Activated naive CD8-positive, alpha-beta T cell (primary cell): ENCODE results near the gene SLC17A7.

Source experiments
- H3K27ac Mint-ChIP-seq: one replicate; pipeline ENCODE4 v1.8.0; 2021; ENCODE audit warnings: mixed read lengths
- H3K27me3 Mint-ChIP-seq: one replicate; pipeline ENCODE4 v1.8.0; 2021; ENCODE audit warnings: mixed read lengths
- H3K36me3 Mint-ChIP-seq: one replicate; pipeline ENCODE4 v1.8.0; 2021; ENCODE audit warnings: mixed read lengths
- H3K4me1 Mint-ChIP-seq: one replicate; pipeline ENCODE4 v1.8.0; 2021; ENCODE audit warnings: low read depth, mixed read lengths
- H3K4me3 Mint-ChIP-seq: one replicate; pipeline ENCODE4 v1.8.0; 2021; ENCODE audit warnings: mild to moderate bottlenecking, mixed read lengths
- H3K9me3 Mint-ChIP-seq: one replicate; pipeline ENCODE4 v1.8.0; 2021; ENCODE audit warnings: low read depth, mixed read lengths

Gene SLC17A7

DNA sequence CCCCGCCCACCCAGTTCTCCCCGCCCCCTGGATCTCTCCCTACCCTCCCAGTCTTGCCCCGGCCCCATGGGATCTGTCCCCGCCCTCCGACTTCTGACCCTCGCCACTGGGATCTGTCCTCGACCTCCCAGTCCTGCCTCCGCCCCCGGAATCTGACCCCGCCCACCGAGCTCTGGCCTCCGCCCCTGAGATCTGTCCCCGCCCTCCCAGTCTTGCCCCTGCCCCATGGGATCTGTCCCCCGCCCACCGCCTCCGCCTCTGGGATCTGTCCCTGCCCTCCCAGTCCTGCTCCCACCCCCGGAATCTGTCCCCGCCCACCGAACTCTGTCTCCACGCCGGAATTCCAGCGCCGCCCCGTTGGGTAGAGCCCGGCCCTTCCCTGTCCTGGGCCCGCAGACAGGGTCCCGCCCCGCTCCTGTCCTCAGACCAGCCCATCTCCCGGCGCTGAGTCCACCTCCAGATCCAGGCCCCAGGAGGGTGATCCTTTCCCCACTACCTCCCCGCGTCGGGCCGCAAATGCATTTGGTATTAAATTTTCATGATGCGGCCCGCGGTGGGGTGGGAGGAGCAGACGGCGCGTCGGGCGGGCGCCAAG, 1.5 kb upstream of the SLC17A7 start:
- Mint-ChIP-seq H3K4me3 (peak overlapping the region; percentile 79), H3K4me1 (peaks cover 25% of the 10 kb centered on the region), H3K36me3 (no peaks in the 10 kb centered on the region), H3K27me3 (peaks cover 37% of the 10 kb centered on the region), H3K9me3 (no peaks in the 10 kb centered on the region), H3K27ac (no peak overlapping the region)

- no peaks in the 10 kb centered on the region for H3K9me3 Mint-ChIP-seq
- peaks cover 42% of the 10 kb centered on the region for H3K27me3 Mint-ChIP-seq
- peaks cover 25% of the 10 kb centered on the region for H3K4me1 Mint-ChIP-seq
- H3K4me3 Mint-ChIP-seq = peak overlapping the region; percentile 79
- H3K27ac Mint-ChIP-seq = no peak overlapping the region
- no peaks in the 10 kb centered on the region for H3K36me3 Mint-ChIP-seq
Observed at GRCh38 chr19:49442354-49442753, 1.0 kb upstream of the SLC17A7 start.

DNA sequence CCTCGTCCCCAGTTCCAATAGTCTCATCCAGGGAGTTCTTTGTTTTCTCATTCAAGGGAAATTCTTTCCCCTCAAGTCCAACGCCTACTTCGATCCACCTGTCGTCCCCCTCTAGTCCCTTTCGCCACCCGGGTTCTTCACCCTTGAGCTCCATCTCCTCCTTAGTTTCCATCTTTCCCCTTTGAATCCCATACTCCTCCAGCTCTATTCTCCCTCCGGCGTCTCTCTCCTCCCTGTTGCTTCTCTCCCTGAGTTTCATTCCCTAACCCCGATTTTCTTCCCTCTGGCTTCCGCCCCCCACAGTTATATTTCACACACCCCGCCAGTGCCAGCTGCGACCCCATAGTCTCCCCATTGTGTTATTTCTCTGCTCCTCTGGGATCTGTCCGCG, 628 bp upstream of the SLC17A7 start:
- H3K27ac Mint-ChIP-seq = no peak overlapping the region

DNA sequence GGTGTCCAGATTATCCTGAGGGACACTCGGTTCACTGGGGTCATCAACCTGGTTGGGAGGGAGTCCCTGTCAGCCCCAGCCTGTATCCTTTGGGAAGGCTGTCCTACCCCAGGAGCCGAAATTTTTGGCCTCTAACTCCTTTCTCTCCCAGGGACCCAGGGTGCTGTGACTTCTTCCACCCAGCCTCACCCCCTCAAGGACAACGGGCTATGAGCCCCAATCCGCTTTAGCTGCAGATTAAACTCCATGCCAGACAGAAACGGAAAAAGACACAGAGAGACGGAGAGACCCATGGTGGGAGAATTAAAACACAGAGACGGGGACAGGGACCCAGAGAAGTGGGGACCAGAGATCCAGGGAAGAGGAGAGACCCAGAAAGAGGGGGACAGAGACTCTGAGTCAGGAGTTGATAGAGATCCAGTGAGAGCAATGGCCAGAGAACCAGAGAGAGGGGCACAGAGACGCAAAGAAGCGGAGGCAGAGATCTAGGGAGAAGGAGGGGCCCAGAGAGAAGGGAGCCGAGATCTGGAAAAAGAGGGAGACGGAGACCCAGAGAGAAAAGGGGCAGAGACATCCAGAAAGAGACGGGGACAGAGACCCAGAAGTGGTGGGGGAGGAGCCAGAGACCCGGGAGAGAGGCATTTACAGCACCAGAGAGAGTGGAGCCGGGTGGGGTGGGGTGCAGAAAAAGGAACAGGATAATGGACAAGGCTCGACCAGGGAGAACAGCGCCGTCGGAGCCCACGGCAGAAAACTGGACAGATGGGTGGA, 703 bp downstream of the SLC17A7 start:
- H3K27ac Mint-ChIP-seq = no peak overlapping the region
- H3K4me3 Mint-ChIP-seq = peak overlapping the region; percentile 72
- H3K4me1 Mint-ChIP-seq = peaks cover 34% of the 10 kb centered on the region
- peaks cover 53% of the 10 kb centered on the region for H3K27me3 Mint-ChIP-seq
- H3K9me3 Mint-ChIP-seq = no peaks in the 10 kb centered on the region
- H3K36me3 Mint-ChIP-seq = no peaks in the 10 kb centered on the region

More for the DNA sequence above, 628 bp upstream of the SLC17A7 start:
- peak overlapping the region; percentile 79 for H3K4me3 Mint-ChIP-seq
- H3K9me3 Mint-ChIP-seq = no peaks in the 10 kb centered on the region
- H3K27me3 Mint-ChIP-seq = peaks cover 44% of the 10 kb centered on the region
- no peaks in the 10 kb centered on the region for H3K36me3 Mint-ChIP-seq
- peaks cover 25% of the 10 kb centered on the region for H3K4me1 Mint-ChIP-seq

- Mint-ChIP-seq H3K27ac (no peak overlapping the region), H3K9me3 (no peaks in the 10 kb centered on the region), H3K4me1 (peaks cover 36% of the 10 kb centered on the region), H3K27me3 (peaks cover 60% of the 10 kb centered on the region), H3K36me3 (no peaks in the 10 kb centered on the region), H3K4me3 (no peak overlapping the region)
Observed at GRCh38 chr19:49439836-49440235, 1.5 kb downstream of the SLC17A7 start.

DNA sequence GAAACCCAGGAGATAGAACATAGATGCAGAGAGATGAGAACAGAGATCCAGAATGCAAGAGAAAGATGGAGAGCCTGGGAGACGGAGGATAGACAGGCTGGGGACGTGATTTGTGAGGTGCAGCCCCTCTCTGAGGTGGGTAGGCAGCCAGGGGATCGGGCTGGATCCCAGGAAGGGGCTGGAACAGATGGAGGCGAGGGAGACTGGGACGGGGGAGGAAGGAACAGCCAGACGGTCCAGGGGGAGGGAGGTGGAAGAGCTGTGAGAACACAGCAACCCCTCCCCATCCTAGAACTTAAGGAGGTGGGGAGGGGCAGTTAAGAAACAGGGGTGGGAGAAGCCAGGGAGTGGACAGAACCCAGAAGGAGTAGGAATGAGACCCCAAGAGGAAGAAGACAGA, 3.1 kb downstream of the SLC17A7 start:
- H3K36me3 Mint-ChIP-seq = no peaks in the 10 kb centered on the region
- no peak overlapping the region for H3K27ac Mint-ChIP-seq
- no peaks in the 10 kb centered on the region for H3K9me3 Mint-ChIP-seq
- H3K4me3 Mint-ChIP-seq = no peak overlapping the region
- H3K4me1 Mint-ChIP-seq = peaks cover 32% of the 10 kb centered on the region
- peaks cover 66% of the 10 kb centered on the region for H3K27me3 Mint-ChIP-seq

- peaks cover 32% of the 10 kb centered on the region for H3K4me1 Mint-ChIP-seq
- H3K9me3 Mint-ChIP-seq = no peaks in the 10 kb centered on the region
- H3K4me3 Mint-ChIP-seq = no peak overlapping the region
Observed at GRCh38 chr19:49437231-49437630, 4.1 kb downstream of the SLC17A7 start.

GRCh38 chr19:49436381-49437017, 4.8 kb downstream of the SLC17A7 start:
- Mint-ChIP-seq H3K4me1 (peaks cover 28% of the 10 kb centered on the region), H3K4me3 (peak overlapping the region; percentile 7), H3K36me3 (no peaks in the 10 kb centered on the region), H3K27me3 (peaks cover 62% of the 10 kb centered on the region), H3K27ac (peak overlapping the region; percentile 46), H3K9me3 (no peaks in the 10 kb centered on the region)

More at GRCh38 chr19:49437231-49437630, 4.1 kb downstream of the SLC17A7 start:
- Mint-ChIP-seq H3K27ac (no peak overlapping the region), H3K36me3 (no peaks in the 10 kb centered on the region), H3K27me3 (peaks cover 67% of the 10 kb centered on the region)

- Mint-ChIP-seq H3K36me3 (no peaks in the 10 kb centered on the region), H3K27me3 (peaks cover 63% of the 10 kb centered on the region), H3K27ac (no peak overlapping the region), H3K9me3 (no peaks in the 10 kb centered on the region), H3K4me3 (no peak overlapping the region), H3K4me1 (peaks cover 30% of the 10 kb centered on the region)
Observed at GRCh38 chr19:49435670-49436069, 5.7 kb downstream of the SLC17A7 start.

DNA sequence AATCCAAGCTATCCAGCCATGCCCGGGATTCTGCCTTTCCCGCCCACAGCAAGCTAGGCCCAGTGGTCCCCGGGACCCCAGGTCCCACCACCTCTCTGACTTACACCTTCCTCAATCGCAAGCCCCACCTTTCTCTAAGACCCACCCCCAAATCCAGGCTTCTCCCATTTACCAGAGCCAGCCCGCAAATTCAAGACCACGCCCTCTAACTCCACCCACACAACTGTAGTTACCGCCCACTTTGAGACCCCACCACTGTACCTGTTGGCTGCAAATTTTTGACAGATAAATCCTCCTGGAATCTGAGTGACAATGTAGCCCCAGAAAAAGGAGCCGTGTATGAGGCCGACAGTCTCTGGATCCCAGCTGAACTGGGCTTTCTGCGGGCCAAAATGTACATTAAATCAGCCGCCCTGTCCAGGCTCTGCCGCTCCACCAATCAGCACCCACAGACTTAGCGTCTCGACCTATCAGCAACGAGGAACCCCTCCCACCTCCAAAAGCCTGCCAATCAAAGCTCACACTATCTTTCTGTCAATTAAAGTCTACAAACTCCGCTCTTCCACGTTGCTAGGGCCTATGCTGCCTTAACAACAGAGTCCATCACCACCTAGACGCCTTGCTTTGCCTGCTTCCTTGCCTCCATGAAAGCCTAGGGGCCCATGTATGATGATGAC, 6.3 kb downstream of the SLC17A7 start:
- H3K27ac Mint-ChIP-seq = no peak overlapping the region
- H3K9me3 Mint-ChIP-seq = no peaks in the 10 kb centered on the region

GRCh38 chr19:49433240-49433901, 8.0 kb downstream of the SLC17A7 start:
- H3K4me3 Mint-ChIP-seq = peak overlapping the region; percentile 38

More for the DNA sequence above, 6.3 kb downstream of the SLC17A7 start:
- no peak overlapping the region for H3K4me3 Mint-ChIP-seq
- peaks cover 31% of the 10 kb centered on the region for H3K4me1 Mint-ChIP-seq
- H3K27me3 Mint-ChIP-seq = peaks cover 62% of the 10 kb centered on the region
- no peaks in the 10 kb centered on the region for H3K36me3 Mint-ChIP-seq

GRCh38 chr19:49432141-49433073, 8.9 kb downstream of the SLC17A7 start:
- Mint-ChIP-seq H3K4me1 (peaks cover 43% of the 10 kb centered on the region), H3K27ac (no peak overlapping the region), H3K27me3 (peaks cover 49% of the 10 kb centered on the region), H3K4me3 (peak overlapping the region; percentile 54), H3K36me3 (no peaks in the 10 kb centered on the region), H3K9me3 (no peaks in the 10 kb centered on the region)

More at GRCh38 chr19:49433240-49433901, 8.0 kb downstream of the SLC17A7 start:
- Mint-ChIP-seq H3K27me3 (peaks cover 55% of the 10 kb centered on the region), H3K4me1 (peaks cover 36% of the 10 kb centered on the region), H3K36me3 (no peaks in the 10 kb centered on the region), H3K27ac (no peak overlapping the region), H3K9me3 (no peaks in the 10 kb centered on the region)

DNA sequence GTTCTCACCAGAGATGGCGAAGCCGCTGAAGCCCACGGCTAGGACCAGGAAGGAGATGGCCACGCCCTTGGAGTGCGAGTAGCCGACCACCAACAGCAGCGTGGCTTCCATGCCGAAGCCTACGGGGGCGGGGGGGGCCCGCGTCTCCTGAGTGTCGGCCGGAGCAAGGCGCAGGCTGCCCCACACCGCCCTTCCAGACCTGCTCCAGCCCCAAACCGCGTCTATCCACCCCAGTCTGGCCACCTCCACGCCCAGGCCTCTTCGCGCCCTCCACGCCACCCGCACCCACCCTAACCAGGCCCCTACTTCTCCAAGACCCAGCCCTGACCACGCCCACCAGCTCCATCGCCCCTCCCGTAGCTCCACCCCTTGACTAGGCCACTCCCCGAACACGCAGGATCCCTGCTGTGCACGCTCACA, 10.0 kb downstream of the SLC17A7 start:
- Mint-ChIP-seq H3K36me3 (no peaks in the 10 kb centered on the region), H3K9me3 (no peaks in the 10 kb centered on the region), H3K27me3 (peaks cover 54% of the 10 kb centered on the region), H3K4me1 (peaks cover 50% of the 10 kb centered on the region), H3K27ac (no peak overlapping the region), H3K4me3 (no peak overlapping the region)
